Natural killer cell (primary cell): ENCODE measurements around the gene CD300E. TPM values are rescaled to one million over a fixed set of nuclear protein-coding genes. Genes with fewer than 3 reads are reported as not detected.

Source experiments
- ATAC-seq, 3 donors: fragments of 150-1000 bp in 2 of 3; fragments of 200-7000 bp in 1 of 3; cut with Tn5 transposase; 1 replicate in 1 of 3; 2 replicates in 2 of 3; pipeline ENCODE4 v1.10.0; 2021; ENCODE audit warnings: mild to moderate bottlenecking in 2 of 3, moderate library complexity in 2 of 3
- DNase-seq, 2 donors: peaks; one replicate each; pipeline versions ENCODE4 v3.0.0 to v3.0.0-alpha.2; 2013 to 2021; ENCODE audit warnings: mixed read lengths in 1 of 2
- H3K27ac ChIP-seq: one replicate; pipeline ENCODE4 v1.5.1; 2013; ENCODE audit warnings: mild to moderate bottlenecking, low read length
- H3K27me3 ChIP-seq: one replicate; pipeline ENCODE4 v1.6.1; 2013; ENCODE audit warnings: low read length; ENCODE audit not compliant: control insufficient read depth, insufficient read depth
- H3K36me3 ChIP-seq: one replicate; pipeline ENCODE4 v1.6.1; 2013; ENCODE audit warnings: low read length; ENCODE audit not compliant: control insufficient read depth, insufficient read depth
- H3K4me1 ChIP-seq: one replicate; pipeline ENCODE4 v1.6.1; 2013; ENCODE audit warnings: low read length; ENCODE audit not compliant: control insufficient read depth, insufficient read depth
- H3K4me3 ChIP-seq: one replicate; pipeline ENCODE4 v1.5.1; 2013; ENCODE audit warnings: low read length
- H3K9me3 ChIP-seq: one replicate; pipeline ENCODE4 v1.6.1; 2013; ENCODE audit warnings: low read length; ENCODE audit not compliant: control insufficient read depth, insufficient read depth
- H3K27ac Mint-ChIP-seq, 2 donors: one replicate each; pipeline ENCODE4 v1.8.0; 2022; ENCODE audit warnings: mild to moderate bottlenecking in 2 of 2, mixed read lengths in 2 of 2, moderate library complexity in 1 of 2
- H3K27me3 Mint-ChIP-seq, 2 donors: one replicate each; pipeline ENCODE4 v1.8.0; 2022; ENCODE audit warnings: low read depth in 2 of 2, mixed read lengths in 2 of 2
- H3K36me3 Mint-ChIP-seq: one replicate; pipeline ENCODE4 v1.8.0; 2022; ENCODE audit warnings: mixed read lengths
- H3K4me1 Mint-ChIP-seq, 2 donors: one replicate each; pipeline ENCODE4 v1.8.0; 2022; ENCODE audit warnings: mixed read lengths in 2 of 2
- H3K4me3 Mint-ChIP-seq: one replicate; pipeline ENCODE4 v1.8.0; 2022; ENCODE audit warnings: mild to moderate bottlenecking, moderate library complexity, mixed read lengths
- H3K9me3 Mint-ChIP-seq, 2 donors: one replicate each; pipeline ENCODE4 v1.8.0; 2022; ENCODE audit warnings: mixed read lengths in 2 of 2
- CTCF ChIP-seq: fragments of 200-600 bp; IDR thresholded peaks from one replicate; pipeline ENCODE4 v1.8.0; 2022; ENCODE audit warnings: antibody characterized with exemption
- WGBS: methylation state at CpG from one replicate; pipeline ENCODE4 v1.1.7; 2013; ENCODE audit warnings: missing lambda C conversion rate; ENCODE audit not compliant: insufficient coverage; 5-methylcytosine and 5-hydroxymethylcytosine counted together
- intact Hi-C: fragments of 100-400 bp; cut with micrococcal nuclease; formaldehyde crosslinking; loops from one replicate; pipeline ENCODE4 v1.14.2; 2022
- total RNA-seq, 4 donors: library from RNA; stranded (reverse); fragments of 120-200 nt in 1 of 4; gene quantifications; one replicate each; pipeline versions ENCODE4 v1.2.3 to v1.2.4, GENCODE V29; 2013 to 2022

The CD300E gene
- total RNA-seq, 3 donors from 2014 or later (not counting 1 experiment from before 2014, with no cell fraction given) = 6.9 to 10.0 (median 8.9) TPM

- Histone ChIP-seq H3K36me3 (no peaks in the 10 kb centered on the region), H3K27ac (no peak overlapping the region), H3K4me1 (peaks cover 29% of the 10 kb centered on the region), H3K27me3 (peaks cover 3% of the 10 kb centered on the region), H3K9me3 (no peaks in the 10 kb centered on the region), H3K4me3 (no peak overlapping the region)
- peak overlapping the region in 1 of 2 donors; percentile 76 for H3K27ac Mint-ChIP-seq
- DNase-seq = no peak
- ATAC-seq = no peak
- intact Hi-C loops = no loop called here
- H3K4me1 Mint-ChIP-seq = peaks cover 8 to 35% of the 10 kb centered on the region in 2 donors
- H3K36me3 Mint-ChIP-seq = no peaks in the 10 kb centered on the region
- no peak overlapping the region for H3K4me3 Mint-ChIP-seq
- H3K9me3 Mint-ChIP-seq = no peaks in the 10 kb centered on the region
- 96% methylated on average over 6 of the region's 6 CpGs for WGBS
- no peak for TF ChIP-seq CTCF
- H3K27me3 Mint-ChIP-seq = peaks cover 21 to 22% of the 10 kb centered on the region in 2 donors
Observed at GRCh38 chr17:74612046-74612445, 11.5 kb downstream of the CD300E start.

GRCh38 chr17:74610108-74610507 is 13.4 kb downstream of the CD300E start:
- H3K27ac Mint-ChIP-seq = no peak overlapping the region
- TF ChIP-seq CTCF = no peak
- no peaks in the 10 kb centered on the region for H3K36me3 Mint-ChIP-seq
- H3K27me3 Mint-ChIP-seq = peaks cover 11 to 13% of the 10 kb centered on the region in 2 donors
- DNase-seq = no peak
- no peak overlapping the region for H3K27ac ChIP-seq
- no peaks in the 10 kb centered on the region for H3K9me3 ChIP-seq
- WGBS = 38% methylated on average over 2 of the region's 2 CpGs
- H3K9me3 Mint-ChIP-seq = no peaks in the 10 kb centered on the region
- intact Hi-C loops = no loop called here
- peaks cover 8 to 24% of the 10 kb centered on the region in 2 donors for H3K4me1 Mint-ChIP-seq
- no peak overlapping the region for H3K4me3 Mint-ChIP-seq
- peaks cover 3% of the 10 kb centered on the region for H3K27me3 ChIP-seq
- no peaks in the 10 kb centered on the region for H3K36me3 ChIP-seq
- no peak overlapping the region for H3K4me3 ChIP-seq
- no peak for ATAC-seq
- peaks cover 29% of the 10 kb centered on the region for H3K4me1 ChIP-seq

GRCh38 chr17:74608511-74608910 is 15.0 kb downstream of the CD300E start:
- H3K4me3 Mint-ChIP-seq = no peak overlapping the region
- H3K36me3 ChIP-seq = no peaks in the 10 kb centered on the region
- WGBS = 96% methylated on average over 3 of the region's 3 CpGs
- no peaks in the 10 kb centered on the region for H3K9me3 ChIP-seq
- DNase-seq (no peak), ATAC-seq (no peak)
- no peak overlapping the region for H3K4me3 ChIP-seq
- TF ChIP-seq CTCF = no peak
- H3K27ac ChIP-seq = no peak overlapping the region
- H3K27me3 ChIP-seq = peaks cover 2% of the 10 kb centered on the region
- no peaks in the 10 kb centered on the region for H3K9me3 Mint-ChIP-seq
- H3K4me1 ChIP-seq = peaks cover 37% of the 10 kb centered on the region
- intact Hi-C loops = no loop called here
- H3K27ac Mint-ChIP-seq = no peak overlapping the region
- H3K4me1 Mint-ChIP-seq = peaks cover 8 to 19% of the 10 kb centered on the region in 2 donors
- peaks cover 11 to 12% of the 10 kb centered on the region in 2 donors for H3K27me3 Mint-ChIP-seq
- H3K36me3 Mint-ChIP-seq = no peaks in the 10 kb centered on the region

- 22% methylated on average over 1 of the region's 1 CpG for WGBS
- Mint-ChIP-seq H3K36me3 (no peaks in the 10 kb centered on the region), H3K4me3 (no peak overlapping the region), H3K9me3 (no peaks in the 10 kb centered on the region), H3K27me3 (peaks cover 11 to 16% of the 10 kb centered on the region in 2 donors), H3K4me1 (peaks cover 5 to 6% of the 10 kb centered on the region in 2 donors), H3K27ac (no peak overlapping the region)
- no peak overlapping the region for H3K4me3 ChIP-seq
- H3K4me1 ChIP-seq = peaks cover 36% of the 10 kb centered on the region
- intact Hi-C loops = no loop called here
- TF ChIP-seq CTCF = no peak
- H3K27me3 ChIP-seq = no peaks in the 10 kb centered on the region
- H3K36me3 ChIP-seq = no peaks in the 10 kb centered on the region
- H3K27ac ChIP-seq = no peak overlapping the region
- no peaks in the 10 kb centered on the region for H3K9me3 ChIP-seq
- DNase-seq = no peak
- no peak for ATAC-seq
Observed at GRCh38 chr17:74607221-74607620, 16.3 kb downstream of the CD300E start.
